HG02678 (cell line): ENCODE results near the gene HDLBP.

Experiments
- ATAC-seq: cut with Tn5 transposase; IDR thresholded peaks from one replicate; pipeline ENCODE4 v1.9.1; 2021; ENCODE audit warnings: mild to moderate bottlenecking, moderate library complexity; ENCODE audit not compliant: unreplicated experiment

The HDLBP gene, protein sequence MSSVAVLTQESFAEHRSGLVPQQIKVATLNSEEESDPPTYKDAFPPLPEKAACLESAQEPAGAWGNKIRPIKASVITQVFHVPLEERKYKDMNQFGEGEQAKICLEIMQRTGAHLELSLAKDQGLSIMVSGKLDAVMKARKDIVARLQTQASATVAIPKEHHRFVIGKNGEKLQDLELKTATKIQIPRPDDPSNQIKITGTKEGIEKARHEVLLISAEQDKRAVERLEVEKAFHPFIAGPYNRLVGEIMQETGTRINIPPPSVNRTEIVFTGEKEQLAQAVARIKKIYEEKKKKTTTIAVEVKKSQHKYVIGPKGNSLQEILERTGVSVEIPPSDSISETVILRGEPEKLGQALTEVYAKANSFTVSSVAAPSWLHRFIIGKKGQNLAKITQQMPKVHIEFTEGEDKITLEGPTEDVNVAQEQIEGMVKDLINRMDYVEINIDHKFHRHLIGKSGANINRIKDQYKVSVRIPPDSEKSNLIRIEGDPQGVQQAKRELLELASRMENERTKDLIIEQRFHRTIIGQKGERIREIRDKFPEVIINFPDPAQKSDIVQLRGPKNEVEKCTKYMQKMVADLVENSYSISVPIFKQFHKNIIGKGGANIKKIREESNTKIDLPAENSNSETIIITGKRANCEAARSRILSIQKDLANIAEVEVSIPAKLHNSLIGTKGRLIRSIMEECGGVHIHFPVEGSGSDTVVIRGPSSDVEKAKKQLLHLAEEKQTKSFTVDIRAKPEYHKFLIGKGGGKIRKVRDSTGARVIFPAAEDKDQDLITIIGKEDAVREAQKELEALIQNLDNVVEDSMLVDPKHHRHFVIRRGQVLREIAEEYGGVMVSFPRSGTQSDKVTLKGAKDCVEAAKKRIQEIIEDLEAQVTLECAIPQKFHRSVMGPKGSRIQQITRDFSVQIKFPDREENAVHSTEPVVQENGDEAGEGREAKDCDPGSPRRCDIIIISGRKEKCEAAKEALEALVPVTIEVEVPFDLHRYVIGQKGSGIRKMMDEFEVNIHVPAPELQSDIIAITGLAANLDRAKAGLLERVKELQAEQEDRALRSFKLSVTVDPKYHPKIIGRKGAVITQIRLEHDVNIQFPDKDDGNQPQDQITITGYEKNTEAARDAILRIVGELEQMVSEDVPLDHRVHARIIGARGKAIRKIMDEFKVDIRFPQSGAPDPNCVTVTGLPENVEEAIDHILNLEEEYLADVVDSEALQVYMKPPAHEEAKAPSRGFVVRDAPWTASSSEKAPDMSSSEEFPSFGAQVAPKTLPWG (N-terminal part only)

DNA sequence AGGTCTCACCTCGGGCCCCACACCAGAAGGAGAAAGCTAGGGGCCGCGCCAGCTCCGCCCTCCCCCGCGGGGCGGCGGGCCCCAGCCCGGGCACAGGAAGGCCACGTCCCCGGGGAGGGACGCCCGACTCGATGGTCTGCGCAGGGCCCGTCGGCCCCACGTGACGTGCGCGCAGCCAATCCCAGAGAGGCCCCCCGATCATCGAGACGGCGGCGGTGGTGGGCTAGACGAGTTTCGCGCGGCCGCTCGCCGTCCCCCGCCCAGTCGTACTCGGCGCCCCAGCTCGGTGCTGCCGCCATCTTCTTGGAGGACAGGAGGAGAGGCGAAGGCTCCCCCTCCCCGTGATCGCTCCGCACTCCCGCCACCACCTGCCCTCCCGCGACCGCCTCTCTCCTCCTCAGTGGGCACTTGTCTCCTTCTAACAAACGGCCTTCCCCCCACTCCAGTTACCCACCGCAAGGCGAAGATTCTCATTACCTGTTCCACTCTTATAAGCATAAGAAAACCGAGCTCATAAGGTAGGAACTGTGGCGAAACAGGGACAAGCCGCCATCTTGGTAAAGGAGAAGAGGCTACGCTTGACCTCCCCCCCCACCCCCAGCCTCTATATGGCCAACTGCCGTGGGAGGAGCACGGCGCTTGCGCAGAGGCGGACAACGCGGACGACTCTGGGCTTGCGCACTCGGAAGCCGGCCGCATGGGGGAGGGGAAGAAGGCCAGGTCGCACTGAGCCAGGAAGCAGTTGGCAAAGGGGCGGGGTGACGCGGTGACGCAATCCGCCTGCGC is at the start of gene HDLBP:
Gene HDLBP, minus strand, starts transcription at position 580 of the 786 bp plus-strand sequence. CDS start 48,803 bp downstream, outside the sequence.
- ATAC-seq = peak; percentile 74

DNA sequence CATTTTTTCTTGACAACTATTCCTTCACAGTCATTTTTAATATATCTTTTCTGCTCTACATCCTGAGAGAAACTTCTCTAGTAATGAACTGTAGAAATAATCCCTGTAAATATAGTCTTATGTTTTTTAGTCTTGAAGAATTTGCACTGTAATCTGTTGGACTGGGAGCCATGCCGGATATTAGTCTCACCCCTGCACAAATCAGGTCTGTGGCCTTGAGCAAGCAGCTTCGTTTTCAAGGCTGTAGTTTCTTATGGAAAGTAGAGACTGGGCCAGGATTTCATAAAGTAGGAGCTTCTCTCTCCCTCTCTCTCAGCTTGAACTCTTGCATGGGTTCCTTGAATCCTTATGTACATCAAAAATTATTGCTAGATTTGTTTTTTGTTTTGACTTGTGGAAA is 49.3 kb upstream of the HDLBP start:
- no peak for ATAC-seq

DNA sequence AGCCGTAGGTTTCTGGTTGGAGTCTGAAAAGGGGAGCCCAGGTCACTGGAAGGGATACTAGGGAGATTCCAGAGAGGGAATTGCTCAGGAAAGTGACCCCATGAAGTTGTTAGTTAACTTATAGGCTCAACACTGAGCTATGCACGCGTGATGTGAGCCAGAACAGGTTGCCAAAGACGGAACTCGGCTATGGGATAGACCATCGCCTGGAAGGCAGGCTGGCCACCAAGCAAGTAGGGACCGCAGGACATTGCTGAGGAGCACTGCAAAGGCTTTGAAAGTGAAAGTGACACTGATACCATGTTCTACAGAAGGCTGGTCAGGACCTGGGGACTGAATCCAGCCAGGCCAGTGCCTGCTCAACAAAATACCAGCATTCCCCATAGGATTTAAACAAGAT is 48.0 kb upstream of the HDLBP start:
- no peak for ATAC-seq

DNA sequence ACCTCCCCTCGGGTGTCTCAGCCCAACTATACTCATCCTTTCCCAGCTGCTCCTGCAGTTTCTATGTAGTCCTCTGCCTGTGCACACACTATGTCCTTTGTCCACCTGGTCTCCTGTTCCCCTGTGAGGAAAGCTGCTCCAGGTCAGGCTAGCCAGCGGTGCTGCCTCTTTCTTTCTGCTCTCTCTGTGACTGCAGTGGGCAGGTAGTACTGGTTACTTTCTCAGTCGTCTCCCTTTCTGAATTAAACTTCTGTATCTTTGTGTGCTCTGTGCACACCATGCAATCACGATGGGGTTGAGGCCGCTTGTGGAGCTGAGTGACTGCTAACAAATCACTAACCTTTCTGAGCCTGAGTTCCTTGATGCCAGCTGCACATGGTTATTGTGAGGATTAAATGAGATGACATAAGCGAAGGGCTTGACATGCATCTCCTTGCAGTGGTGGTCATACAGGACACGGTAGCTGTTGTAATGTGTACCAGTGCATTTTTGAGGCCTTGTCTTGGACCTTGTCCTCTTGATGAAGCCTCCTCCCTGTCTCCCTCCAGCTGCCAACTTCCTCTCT is 44.1 kb upstream of the HDLBP start:
- ATAC-seq = no peak

DNA sequence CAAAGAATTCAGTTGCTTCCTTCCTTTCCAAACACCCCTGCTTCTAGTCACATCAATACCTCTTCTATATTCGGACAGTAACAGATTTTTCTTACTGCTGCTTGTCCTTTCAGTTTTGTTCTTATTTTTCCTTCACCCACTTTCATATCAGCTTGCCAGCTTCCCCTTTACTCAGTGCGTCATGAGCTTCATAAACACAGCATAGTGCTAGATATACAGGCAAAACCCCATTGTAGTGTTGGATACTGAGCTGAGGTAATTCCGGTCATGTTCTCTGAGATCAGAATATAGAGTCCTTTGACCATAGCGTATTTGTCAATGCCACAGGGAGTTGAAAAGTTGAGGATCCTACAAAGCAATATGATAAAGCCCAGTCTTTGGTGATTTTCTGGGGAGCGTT is 43.0 kb upstream of the HDLBP start:
- ATAC-seq = no peak

DNA sequence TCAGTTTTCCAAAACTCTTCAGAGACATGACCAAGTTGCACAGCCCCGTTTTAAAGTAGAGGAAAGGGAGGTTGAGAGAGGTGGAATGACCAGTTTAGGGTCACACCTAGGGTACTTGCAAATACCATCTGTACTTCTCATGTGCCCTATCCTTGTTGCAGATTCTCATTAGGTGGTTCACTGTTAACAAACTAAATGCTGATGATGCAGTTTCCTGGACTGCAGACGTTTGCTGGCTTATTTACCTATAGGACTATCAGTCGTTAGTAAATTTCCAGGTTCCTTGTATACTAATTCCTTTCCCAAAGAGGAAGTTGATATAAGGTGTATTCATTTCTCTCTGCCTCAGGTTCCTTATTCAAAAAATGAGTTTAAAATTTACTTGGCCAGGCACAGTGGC is 42.1 kb upstream of the HDLBP start:
- ATAC-seq = no peak

DNA sequence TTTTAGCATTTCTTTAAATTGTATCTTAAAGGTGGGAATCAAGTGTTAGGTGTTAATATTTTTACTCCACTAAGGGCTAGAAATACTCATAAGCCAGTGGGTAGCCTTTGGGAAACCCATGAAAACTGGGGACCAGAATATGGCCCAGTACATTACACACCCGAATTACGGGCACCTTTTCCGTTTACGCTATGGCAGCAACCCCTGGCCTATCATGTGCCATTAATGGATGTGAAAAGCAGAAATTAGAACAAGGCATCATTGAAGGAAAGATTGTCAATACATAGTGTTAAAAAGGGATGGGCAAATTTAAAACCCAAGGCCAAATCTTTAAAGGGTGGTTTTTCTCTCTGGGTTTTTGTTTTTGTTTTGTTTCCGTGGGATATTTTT is 41.4 kb upstream of the HDLBP start:
- no peak for ATAC-seq

DNA sequence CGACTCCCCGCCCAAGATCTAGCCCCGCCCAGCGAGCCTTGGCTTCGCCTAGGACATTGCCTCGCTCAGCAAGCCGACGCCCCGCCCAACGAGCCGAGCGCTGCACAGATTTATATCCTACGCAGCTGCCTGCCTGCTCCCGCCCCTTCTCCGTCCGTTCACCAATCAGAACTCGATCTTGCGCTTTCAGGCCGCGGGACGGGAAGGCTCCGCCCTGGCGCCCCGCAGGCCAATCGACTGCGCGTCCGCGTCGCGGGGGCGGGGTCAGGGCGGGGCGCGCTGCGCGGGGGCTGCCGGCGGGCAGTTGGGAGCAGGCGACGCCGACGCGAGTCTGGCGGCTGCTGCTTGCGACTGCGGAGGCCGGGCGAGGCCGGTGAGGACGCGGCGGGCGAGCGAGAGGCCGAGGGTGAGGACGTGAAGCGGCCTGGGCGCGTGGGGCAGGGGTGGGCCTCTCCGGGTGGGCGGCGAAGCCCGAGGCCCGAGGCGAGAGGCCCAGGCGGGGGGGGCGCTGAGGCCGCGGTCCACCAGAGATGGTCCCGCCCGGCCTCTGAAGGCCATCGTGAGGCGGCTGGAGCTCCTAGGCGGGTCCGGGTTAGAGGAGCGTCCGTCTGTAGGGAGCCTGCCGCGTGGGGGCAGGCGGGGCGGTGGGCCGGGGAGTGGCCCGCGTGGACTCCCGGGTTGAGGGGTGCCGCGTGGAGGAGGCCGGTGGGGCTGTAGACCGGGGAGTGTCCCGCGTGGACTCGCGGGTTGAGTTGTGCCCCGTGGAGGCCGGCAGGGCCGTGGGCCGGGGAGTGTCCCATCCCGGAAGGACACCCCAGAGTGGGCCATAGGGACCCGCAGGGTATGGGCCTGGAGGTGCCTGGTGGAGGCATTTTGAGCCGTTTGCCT is 40.8 kb upstream of the HDLBP start, which contains the start of gene FARP2:
Gene FARP2, plus strand, starts transcription at position 303 of the 888 bp plus-strand sequence. CDS start 16,823 bp downstream, outside the sequence.
- peak; percentile 84 for ATAC-seq

DNA sequence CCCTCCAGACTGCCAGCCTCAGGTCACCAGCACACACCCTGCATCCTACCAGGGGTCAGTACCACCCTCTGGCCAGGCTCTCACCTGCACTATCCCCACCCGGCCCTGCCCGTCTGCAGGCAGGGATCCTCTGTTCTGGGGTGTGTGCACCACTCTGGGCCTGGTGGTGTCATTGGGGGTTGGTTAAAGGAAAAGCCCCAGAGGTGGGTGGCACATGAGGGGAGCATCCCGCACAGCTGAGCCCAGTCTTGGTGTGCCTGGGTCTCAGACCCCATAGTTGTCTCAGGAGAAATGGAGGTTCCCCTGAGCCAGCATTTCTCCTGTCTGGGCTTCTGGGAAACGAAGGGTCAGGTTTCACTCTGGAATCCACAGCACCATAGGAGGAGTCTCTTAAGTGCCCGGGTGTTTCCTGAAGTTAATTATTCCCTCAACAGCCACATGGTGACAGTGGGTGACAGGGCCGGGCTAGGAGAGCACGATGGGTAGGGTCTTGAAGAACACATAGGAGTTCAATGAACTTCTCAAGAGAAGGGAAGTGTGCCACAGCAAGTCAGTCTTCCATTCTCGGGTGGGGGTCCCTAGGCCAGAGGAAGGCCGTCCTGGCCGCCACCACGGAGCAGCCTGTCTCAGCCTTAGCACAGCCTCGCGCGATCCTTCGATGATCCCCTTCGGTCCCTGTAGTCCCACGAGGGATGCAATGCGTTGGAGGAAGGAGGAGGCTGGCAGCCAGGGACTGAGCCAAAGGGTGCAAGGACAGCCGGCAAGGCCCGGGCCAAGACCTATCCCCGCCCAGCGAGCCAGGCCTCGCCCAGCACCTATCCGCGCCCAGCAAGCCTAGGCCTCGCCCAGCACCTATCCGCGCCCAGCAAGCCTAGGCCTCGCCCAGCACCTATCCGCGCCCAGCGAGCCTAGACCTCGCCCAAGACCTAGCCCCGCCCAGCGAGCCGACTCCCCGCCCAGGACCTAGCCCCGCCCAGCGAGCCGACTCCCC is 39.5 kb upstream of the HDLBP start:
- ATAC-seq = peak; percentile 29

DNA sequence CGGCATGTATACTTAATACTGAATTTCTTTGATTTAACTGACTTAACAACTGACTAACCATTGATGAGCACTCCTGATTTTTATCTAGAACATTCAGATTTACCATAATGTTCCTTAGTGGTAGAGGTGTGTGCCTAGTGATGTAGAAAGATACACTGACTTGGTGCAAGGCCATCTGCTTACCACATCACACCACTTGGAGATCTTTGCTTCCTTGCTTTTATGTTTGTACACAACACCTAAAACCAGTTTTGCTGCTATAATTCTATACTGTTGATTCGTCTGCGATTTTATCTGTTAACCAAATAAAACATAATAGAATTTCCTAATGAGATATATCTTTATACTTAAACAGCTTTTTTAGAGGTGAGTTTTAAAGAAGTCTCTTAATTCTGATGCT is 36.8 kb upstream of the HDLBP start:
- no peak for ATAC-seq

DNA sequence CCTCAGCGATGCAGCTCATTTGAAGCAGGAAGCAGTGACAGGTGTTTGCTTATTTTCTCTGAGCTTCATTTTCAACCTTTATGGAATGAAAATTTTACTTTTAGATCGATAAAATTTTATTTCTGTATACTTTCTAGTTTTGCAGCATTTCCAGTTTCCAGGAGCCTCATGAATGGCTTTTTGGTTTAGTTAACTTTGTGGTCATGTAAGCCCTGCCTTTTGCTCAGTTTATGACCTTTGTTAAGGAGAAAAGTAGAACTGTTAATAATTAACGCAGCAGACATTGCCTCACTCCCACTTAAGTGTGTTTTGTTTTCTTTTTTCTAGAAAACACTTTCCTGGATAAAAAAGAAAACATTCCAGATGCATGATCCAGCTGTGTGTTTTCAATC is 36.2 kb upstream of the HDLBP start:
- ATAC-seq = no peak

DNA sequence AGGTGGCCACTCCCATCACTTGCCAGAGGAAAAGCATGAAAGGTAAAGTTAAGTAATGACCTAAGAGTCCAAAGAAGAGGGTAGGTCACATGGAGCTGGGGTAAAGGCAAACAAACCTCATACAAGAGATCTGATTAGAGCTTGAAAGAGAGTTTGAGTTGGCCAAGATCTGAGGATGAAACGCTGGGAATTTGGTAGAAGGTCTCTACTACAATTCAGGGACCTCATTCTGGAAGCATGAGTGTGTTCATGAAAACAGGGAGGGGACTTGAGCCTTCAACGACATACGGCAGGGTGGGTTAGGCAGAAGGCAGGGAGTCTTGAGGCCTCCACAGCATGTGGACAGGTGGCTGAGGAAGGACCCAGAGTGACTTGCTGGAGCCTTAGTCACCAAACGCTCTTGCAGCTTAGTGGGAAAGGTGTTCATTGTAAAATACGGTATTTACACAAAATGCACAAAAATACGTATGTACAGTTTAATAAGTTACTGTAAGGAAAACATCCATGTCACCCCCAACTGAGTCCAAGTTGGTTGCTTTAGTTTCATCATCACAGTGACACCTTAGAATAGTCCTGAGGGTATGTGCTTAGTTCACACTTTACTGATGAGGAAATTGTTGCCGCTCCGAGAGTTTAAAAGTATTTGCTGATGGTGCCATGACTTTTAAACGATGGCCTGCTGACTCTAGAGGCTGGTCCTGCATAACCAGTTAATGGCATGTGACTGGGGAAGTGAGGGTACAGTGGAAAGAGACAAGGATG is 35.6 kb upstream of the HDLBP start:
- no peak for ATAC-seq

DNA sequence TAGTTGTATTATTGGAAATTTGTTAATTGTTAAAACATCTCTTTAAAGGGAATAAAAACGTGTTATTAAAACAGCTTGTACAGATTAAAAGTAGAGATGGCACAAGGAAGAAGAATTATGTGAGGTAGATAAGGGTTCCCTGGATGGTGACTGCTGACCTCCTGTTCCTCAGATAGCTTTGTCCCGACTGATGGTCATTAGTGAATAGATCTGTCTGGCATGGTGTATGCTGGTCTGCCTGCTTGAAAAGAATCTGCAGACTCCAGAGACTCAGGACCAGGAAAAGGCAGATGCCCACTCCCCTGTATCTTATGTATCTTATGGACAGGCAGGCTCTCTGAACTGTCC is 35.0 kb upstream of the HDLBP start:
- no peak for ATAC-seq

DNA sequence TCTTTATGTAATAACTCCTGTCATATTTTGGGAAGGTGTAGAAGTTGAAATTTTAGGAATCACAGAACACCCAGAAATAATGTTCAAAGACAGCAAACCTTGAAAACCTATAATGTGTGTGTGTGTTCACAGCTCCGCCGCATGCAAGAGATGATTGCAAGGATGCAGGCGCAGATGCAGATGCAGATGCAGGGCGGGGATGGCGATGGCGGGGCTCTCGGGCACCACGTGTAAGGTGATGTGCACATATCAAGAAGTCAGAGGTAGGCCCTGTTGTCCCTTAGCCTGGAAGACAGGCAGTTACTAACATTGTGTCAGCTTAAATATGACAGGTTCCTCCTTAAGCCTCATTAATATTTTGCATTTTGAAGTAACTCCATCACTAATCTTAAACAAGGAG is 34.5 kb upstream of the HDLBP start:
- ATAC-seq = no peak

DNA sequence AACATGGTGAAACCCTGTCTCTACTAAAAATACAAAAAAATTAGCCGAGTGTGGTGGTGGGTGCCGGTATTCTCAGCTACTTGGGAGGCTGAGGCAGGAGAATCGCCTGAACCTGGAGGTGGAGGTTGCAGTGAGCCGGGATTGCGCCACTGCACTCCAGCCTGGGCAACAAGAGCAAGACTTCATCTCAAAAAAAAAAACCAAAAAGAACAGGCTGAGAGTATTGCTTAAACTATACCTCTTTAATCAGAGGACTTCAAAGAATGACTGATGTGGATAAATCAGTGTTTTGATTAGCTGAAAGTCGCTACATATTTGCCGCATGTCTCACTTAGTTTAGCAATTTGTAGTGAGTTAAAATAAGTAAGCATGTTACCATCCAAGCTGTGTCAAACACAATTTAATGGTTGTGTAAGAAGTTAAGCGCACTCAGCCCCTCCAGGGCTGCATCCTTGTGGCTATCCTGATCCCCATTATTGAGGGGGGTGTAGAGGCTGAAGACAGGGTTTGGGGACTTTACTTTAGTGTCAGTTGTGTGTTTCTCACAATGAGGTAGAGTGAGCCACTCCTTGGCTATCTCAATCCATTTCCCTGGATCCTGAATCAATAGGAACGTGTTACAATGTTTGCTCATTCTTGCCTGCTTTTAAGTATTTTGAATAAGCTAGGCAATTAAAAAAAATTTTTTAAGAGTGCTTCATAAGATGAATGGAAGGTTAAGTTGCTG is 29.6 kb upstream of the HDLBP start:
- no peak for ATAC-seq

DNA sequence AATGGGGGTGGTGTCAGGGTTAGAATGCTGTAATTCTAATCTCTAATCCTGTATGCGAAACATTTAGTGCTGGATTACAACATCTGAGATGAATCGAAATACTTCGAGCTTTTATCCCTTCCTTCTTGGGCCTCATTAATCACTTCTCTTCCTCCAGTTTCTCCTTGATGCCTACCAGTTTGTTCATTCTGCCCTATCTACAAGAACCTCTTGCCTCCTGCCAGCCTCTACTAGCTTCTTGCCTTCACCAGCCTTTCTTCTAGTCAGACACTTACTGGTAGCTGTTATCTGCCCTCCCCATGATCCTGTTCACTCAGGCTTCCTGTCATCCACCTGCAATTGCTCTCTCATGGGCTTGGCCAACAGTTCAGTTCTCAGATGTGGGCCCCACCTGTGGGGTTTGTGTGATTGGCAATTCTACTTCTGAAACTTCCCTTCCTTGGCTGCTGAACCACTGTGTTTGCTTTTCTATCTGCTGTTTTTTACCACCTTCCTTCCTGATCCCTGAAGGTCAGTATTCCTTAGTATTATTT is 25.2 kb upstream of the HDLBP start:
- no peak for ATAC-seq
